Heart left ventricle (tissue), 13 donors: ENCODE data around the gene ENOX1.

Source experiments
- POLR2A ChIP-seq, 2 donors: fragments of 450-650 bp; IDR thresholded peaks; one replicate each; pipeline ENCODE4 v1.6.1; 2017; ENCODE audit warnings: antibody characterized with exemption in 2 of 2, mild to moderate bottlenecking in 2 of 2, moderate library complexity in 2 of 2
- TF ChIP-seq, protein P1 (sequence below), 12 donors: fragments of 200-600 bp; sonication (generic) in 4 of 12; IDR thresholded peaks; one replicate each; pipeline versions ENCODE4 v1.5.0 to v1.8.0; 2018 to 2022; ENCODE audit warnings: antibody characterized with exemption in 12 of 12, mild to moderate bottlenecking in 5 of 12
- donor health status: ischemic (EF 13 %, LVEDD 7.1; RV severe dilation, severe dysfunction).
- donor health status: DM: no; HTN: yes; CAD: no.
- donor health status: DM: no; HTN: no; CAD: no.
- donor health status: ischemic (EF 25% LVEDD 6.9; RV normal size, moderate dysfunction).
- donor health status: ischemic (EF 25% LVEDD 5.7; RV mildly dilated, moderate dysfunction).
- donor health status: ischemic (EF 35%, LVEDD 5.7; RV mildly dilated, moderate dysfunction).
- donor health status: nonischemic (EF 11% LVEDD 7.7; RV severe dilation, severe dysfunction).
- donor health status: DM: yes; HTN: yes; CAD: no.
- donor health status: PGD.
- donor health status: ischemic (EF 29% LVEDD 5.4; RV normal size, mild dysfunction).
- donor health status: nonischemic (EF 23%, LVEDD 6.1; RV moderate dilation, normal function).

DNA sequence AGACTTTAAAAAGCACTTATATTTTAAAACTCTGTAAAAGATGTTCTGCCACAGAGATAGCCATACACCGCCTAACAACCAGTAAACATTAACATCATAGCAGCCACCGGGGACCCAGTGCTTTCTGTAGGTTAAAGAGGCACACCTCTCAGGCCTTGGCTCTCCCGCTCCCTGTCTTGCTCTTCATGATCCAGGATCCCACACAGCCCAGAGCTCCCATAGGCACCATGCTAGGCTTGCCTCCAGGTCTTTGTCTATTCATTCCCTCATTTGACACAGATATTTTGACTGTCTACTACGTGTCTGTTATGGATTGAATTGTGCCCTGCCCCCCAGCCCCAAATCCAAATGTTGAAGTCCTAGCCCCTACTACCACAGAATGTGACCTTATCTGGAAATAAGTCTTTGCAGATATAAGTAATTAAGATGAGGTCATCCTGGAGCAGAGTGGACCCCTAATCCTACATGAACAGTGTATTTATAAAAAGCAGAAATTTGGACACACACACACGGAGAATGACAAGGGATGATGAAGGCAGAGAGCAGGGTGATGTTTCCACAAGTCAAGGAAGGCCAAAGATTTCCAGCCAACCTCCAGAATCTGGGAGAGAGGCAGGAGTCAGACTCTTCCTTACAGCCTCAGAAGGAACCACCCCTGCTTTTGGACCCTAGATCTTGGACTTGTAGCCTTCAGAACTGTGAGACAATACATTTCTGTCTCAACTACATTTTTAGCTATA is 490.8 kb downstream of the ENOX1 start:
- TF ChIP-seq, protein P1, sequence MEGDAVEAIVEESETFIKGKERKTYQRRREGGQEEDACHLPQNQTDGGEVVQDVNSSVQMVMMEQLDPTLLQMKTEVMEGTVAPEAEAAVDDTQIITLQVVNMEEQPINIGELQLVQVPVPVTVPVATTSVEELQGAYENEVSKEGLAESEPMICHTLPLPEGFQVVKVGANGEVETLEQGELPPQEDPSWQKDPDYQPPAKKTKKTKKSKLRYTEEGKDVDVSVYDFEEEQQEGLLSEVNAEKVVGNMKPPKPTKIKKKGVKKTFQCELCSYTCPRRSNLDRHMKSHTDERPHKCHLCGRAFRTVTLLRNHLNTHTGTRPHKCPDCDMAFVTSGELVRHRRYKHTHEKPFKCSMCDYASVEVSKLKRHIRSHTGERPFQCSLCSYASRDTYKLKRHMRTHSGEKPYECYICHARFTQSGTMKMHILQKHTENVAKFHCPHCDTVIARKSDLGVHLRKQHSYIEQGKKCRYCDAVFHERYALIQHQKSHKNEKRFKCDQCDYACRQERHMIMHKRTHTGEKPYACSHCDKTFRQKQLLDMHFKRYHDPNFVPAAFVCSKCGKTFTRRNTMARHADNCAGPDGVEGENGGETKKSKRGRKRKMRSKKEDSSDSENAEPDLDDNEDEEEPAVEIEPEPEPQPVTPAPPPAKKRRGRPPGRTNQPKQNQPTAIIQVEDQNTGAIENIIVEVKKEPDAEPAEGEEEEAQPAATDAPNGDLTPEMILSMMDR (IDR thresholded peaks at IDR 0.05): no peak
- no peak for TF ChIP-seq POLR2A (IDR thresholded peaks at IDR 0.05)
